Hippocampal formation (tissue), 2 donors: Measurements from ENCODE around the gene PIF1.

Experiments used
- DNase-seq, 2 donors: peaks; one replicate each; lab custom pipeline; 2025; lab: John Stamatoyannopoulos, UW

Gene PIF1

GRCh38 chr15:64825431-64826294 lies at the start of gene PIF1:
Gene PIF1 (minus strand): TSS chr15:64825647. CDS start chr15:64824335, 1,312 bp downstream.
- DNase-seq = peak; percentile 84 to 98

- DNase-seq = no peak
These were observed 44.9 kb upstream of the PIF1 start for GRCh38 chr15:64870353-64870752.

GRCh38 chr15:64869501-64869900 lies 44.1 kb upstream of the PIF1 start:
- DNase-seq = no peak

GRCh38 chr15:64865998-64866520 lies 40.6 kb upstream of the PIF1 start:
- DNase-seq = peak; percentile 38 to 43

GRCh38 chr15:64865126-64865997 lies 39.9 kb upstream of the PIF1 start:
- no peak for DNase-seq

- no peak for DNase-seq
These were observed 38.6 kb upstream of the PIF1 start for GRCh38 chr15:64864068-64864467.

- DNase-seq = no peak
These were observed 37.0 kb upstream of the PIF1 start for GRCh38 chr15:64862408-64862807.

- no peak for DNase-seq
These were observed 36.5 kb upstream of the PIF1 start for GRCh38 chr15:64861960-64862359.

- no peak for DNase-seq
These were observed 35.9 kb upstream of the PIF1 start for GRCh38 chr15:64861331-64861730.

- no peak for DNase-seq
These were observed 33.8 kb upstream of the PIF1 start for GRCh38 chr15:64859226-64859625.

GRCh38 chr15:64858021-64858575 lies 32.7 kb upstream of the PIF1 start:
- DNase-seq = no peak

GRCh38 chr15:64857421-64857820 lies 32.0 kb upstream of the PIF1 start:
- DNase-seq = no peak

- peak; percentile 92 to 96 for DNase-seq
These were observed 31.1 kb upstream of the PIF1 start for GRCh38 chr15:64856429-64857145.

- no peak for DNase-seq
These were observed 29.9 kb upstream of the PIF1 start for GRCh38 chr15:64855205-64855975.

- DNase-seq = no peak
These were observed 29.1 kb upstream of the PIF1 start for GRCh38 chr15:64854526-64854925.

GRCh38 chr15:64854041-64854440 lies 28.6 kb upstream of the PIF1 start:
- no peak for DNase-seq

GRCh38 chr15:64851503-64851840 lies 26.0 kb upstream of the PIF1 start:
- peak in 1 of 2 donors; percentile 26 for DNase-seq

GRCh38 chr15:64850778-64851502 lies 25.5 kb upstream of the PIF1 start:
- no peak for DNase-seq

- no peak for DNase-seq
These were observed 22.6 kb upstream of the PIF1 start for GRCh38 chr15:64847876-64848716.
